Body of pancreas (tissue), 4 donors: ENCODE data around the gene QRICH1. TPM values are rescaled to one million over a fixed set of nuclear protein-coding genes. Genes with fewer than 3 reads are reported as not detected.
A peak's percentile ranks its signal among the peaks of the same experiment; 100 is the strongest.

Experiments used
- ATAC-seq: fragments of 150-250 bp; one replicate; pipeline ENCODE4 v1.9.1; 2016
- DNase-seq, 4 donors: peaks; one replicate each; pipeline ENCODE4 v3.0.0-alpha.2; 2019
- H3K27ac ChIP-seq, 4 donors: fragments of 200-600 bp; sonication (generic); 1 replicate in 3 of 4; 2 replicates in 1 of 4; pipeline versions ENCODE4 v1.5.1 to v1.6.1; 2016 to 2019; ENCODE audit warnings: mild to moderate bottlenecking in 1 of 4, mixed read lengths in 1 of 4, moderate library complexity in 1 of 4
- H3K27me3 ChIP-seq, 2 donors: fragments of 200-600 bp; sonication (generic); one replicate each; pipeline ENCODE4 v1.6.0; 2016; ENCODE audit warnings: mild to moderate bottlenecking in 1 of 2
- H3K36me3 ChIP-seq, 2 donors: fragments of 200-600 bp; sonication (generic); replicated peaks in 1 of 2; 2 replicates each; pipeline ENCODE4 v1.5.1; 2016; ENCODE audit warnings: low read depth in 2 of 2; ENCODE audit not compliant: insufficient read depth in 1 of 2
- H3K4me1 ChIP-seq: fragments of 200-600 bp; sonication (generic); one replicate; pipeline ENCODE4 v1.6.0; 2016
- H3K4me3 ChIP-seq, 2 donors: fragments of 200-600 bp; sonication (generic); 1 replicate in 1 of 2; 2 replicates in 1 of 2; pipeline ENCODE4 v1.5.1; 2016 to 2019
- H3K9me3 ChIP-seq, 3 donors: fragments of 200-600 bp; sonication (generic); 1 replicate in 2 of 3; 2 replicates in 1 of 3; pipeline ENCODE4 v1.5.1; 2016
- POLR2A ChIP-seq, 3 donors: fragments of 450-650 bp; IDR thresholded peaks; one replicate each; pipeline ENCODE4 v1.6.1; 2016; ENCODE audit warnings: antibody characterized with exemption in 3 of 3, mild to moderate bottlenecking in 2 of 3
- WGBS, 2 donors: methylation state at CpG; one replicate each; pipeline ENCODE4 v1.1.5; 2017; 5-methylcytosine and 5-hydroxymethylcytosine counted together
- intact Hi-C: fragments of 100-400 bp; cut with DNase I; formaldehyde crosslinking; loops from one replicate; pipeline ENCODE4 v1.15.1; 2023
- total RNA-seq, 2 donors: library from RNA; depleted of rRNA; stranded (reverse); fragments of >200 nt; gene quantifications; one replicate each; pipeline ENCODE4 v1.1.0, GENCODE V29; 2016
- TF ChIP-seq, protein P1 (sequence below), 7 experiments: fragments of 450-650 bp in 4 of 7; fragments of 200-600 bp in 3 of 7; sonication (generic) in 3 of 7; IDR thresholded peaks; one replicate each; pipeline ENCODE4 v1.5.1; 2016 to 2019; ENCODE audit warnings: antibody characterized with exemption in 7 of 7

QRICH1 gene
- total RNA-seq, 2 donors from 2014 or later = 63.6 to 67.9 TPM

DNA sequence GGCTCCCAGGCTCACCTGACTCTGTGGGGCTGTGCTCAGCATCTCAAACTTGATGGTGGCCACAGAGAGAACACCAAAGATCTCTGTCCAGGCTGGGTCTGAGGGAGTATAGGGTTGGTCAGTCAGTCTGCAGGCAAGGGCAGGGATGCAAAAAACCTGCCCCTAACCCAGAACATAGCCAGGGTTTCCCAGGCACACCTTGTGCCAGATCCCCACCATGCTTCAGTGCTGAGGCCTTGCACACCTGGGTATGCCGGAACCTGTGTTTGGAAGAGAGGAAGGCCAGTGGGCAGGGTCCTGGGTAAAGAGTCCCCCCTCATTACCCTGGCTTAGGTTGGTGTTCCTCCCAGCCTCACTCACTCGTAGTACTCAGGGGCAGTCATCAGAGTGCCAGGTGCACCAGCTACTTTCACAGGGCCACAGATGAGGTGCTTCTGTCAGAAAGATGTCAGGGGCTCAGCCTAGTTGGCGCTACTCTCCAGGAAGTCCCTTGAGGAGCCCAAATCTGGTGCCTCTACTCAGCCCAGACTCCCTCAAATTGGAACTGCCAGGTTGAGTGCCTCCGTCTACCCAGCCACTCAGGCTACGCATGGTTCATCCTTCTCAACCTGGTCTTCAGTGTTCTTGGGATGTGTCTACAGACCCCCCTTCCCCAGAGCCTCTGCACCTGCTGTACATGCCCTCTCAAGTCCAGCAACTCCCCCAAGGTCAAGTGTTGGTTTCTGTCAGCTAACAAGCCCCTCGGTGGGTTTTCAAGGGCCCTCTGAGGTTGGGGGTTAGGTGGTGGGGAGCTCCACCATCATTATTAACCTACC lies 77.2 kb downstream of the QRICH1 start:
- H3K27ac ChIP-seq = peak overlapping the region in 1 of 4 donors; percentile 87
- H3K4me1 ChIP-seq = peaks cover 59% of the 10 kb centered on the region
- no peak for TF ChIP-seq POLR2A (IDR thresholded peaks at IDR 0.05)
- TF ChIP-seq, protein P1, sequence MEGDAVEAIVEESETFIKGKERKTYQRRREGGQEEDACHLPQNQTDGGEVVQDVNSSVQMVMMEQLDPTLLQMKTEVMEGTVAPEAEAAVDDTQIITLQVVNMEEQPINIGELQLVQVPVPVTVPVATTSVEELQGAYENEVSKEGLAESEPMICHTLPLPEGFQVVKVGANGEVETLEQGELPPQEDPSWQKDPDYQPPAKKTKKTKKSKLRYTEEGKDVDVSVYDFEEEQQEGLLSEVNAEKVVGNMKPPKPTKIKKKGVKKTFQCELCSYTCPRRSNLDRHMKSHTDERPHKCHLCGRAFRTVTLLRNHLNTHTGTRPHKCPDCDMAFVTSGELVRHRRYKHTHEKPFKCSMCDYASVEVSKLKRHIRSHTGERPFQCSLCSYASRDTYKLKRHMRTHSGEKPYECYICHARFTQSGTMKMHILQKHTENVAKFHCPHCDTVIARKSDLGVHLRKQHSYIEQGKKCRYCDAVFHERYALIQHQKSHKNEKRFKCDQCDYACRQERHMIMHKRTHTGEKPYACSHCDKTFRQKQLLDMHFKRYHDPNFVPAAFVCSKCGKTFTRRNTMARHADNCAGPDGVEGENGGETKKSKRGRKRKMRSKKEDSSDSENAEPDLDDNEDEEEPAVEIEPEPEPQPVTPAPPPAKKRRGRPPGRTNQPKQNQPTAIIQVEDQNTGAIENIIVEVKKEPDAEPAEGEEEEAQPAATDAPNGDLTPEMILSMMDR (IDR thresholded peaks at IDR 0.05) = no peak
- no peak for DNase-seq
- ATAC-seq = no peak
- H3K4me3 ChIP-seq = no peak overlapping the region
- no peaks in the 10 kb centered on the region for H3K9me3 ChIP-seq
- intact Hi-C loops = no loop called here
- peaks cover 0 to 14% of the 10 kb centered on the region in 2 donors for H3K36me3 ChIP-seq
- no peaks in the 10 kb centered on the region for H3K27me3 ChIP-seq
- 74 to 85% methylated on average over 4 to 6 of the region's 6 CpGs for WGBS, 2 donors

GRCh38 chr3:49015765-49016164 lies 78.1 kb downstream of the QRICH1 start:
- peaks cover 64% of the 10 kb centered on the region for H3K4me1 ChIP-seq

DNA sequence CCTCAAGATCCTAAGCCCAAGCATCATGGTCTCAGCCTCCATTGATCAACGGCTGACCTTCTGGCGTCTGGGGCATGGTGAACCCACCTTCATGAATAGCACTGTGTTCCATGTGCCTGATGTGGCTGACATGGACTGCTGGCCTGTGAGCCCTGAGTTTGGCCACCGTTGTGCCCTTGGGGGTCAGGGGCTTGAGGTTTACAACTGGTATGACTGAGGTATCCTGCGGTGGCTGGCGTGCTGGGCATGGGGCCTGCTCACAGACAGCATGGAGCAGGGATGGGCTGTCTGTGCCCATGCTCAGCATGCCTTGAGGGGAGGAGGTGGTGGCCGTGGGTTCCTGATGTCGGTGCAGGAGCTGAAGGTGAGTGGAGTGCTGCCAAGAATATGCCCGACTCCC lies 78.8 kb downstream of the QRICH1 start:
- Histone ChIP-seq H3K4me1 (peaks cover 58% of the 10 kb centered on the region), H3K9me3 (no peaks in the 10 kb centered on the region), H3K27ac (no peak overlapping the region), H3K27me3 (no peaks in the 10 kb centered on the region), H3K4me3 (no peak overlapping the region), H3K36me3 (peaks cover 0 to 14% of the 10 kb centered on the region in 2 donors)
- WGBS, 2 donors = 74 to 85% methylated on average over 7 to 8 of the region's 8 CpGs
- intact Hi-C loops = no loop called here
- no peak for ATAC-seq
- no peak for TF ChIP-seq POLR2A (IDR thresholded peaks at IDR 0.05)
- TF ChIP-seq, protein P1 (IDR thresholded peaks at IDR 0.05) = no peak
- DNase-seq = no peak

More at GRCh38 chr3:49015765-49016164, 78.1 kb downstream of the QRICH1 start:
- intact Hi-C loops = no loop called here
- Histone ChIP-seq H3K27me3 (no peaks in the 10 kb centered on the region), H3K27ac (no peak overlapping the region), H3K9me3 (no peaks in the 10 kb centered on the region), H3K4me3 (no peak overlapping the region), H3K36me3 (peaks cover 0 to 14% of the 10 kb centered on the region in 2 donors)
- no peak for TF ChIP-seq POLR2A (IDR thresholded peaks at IDR 0.05)
- TF ChIP-seq, protein P1 (IDR thresholded peaks at IDR 0.05) = no peak
- DNase-seq (no peak), ATAC-seq (no peak)
- WGBS, 2 donors = 80 to 86% methylated on average over 6 of the region's 6 CpGs

DNA sequence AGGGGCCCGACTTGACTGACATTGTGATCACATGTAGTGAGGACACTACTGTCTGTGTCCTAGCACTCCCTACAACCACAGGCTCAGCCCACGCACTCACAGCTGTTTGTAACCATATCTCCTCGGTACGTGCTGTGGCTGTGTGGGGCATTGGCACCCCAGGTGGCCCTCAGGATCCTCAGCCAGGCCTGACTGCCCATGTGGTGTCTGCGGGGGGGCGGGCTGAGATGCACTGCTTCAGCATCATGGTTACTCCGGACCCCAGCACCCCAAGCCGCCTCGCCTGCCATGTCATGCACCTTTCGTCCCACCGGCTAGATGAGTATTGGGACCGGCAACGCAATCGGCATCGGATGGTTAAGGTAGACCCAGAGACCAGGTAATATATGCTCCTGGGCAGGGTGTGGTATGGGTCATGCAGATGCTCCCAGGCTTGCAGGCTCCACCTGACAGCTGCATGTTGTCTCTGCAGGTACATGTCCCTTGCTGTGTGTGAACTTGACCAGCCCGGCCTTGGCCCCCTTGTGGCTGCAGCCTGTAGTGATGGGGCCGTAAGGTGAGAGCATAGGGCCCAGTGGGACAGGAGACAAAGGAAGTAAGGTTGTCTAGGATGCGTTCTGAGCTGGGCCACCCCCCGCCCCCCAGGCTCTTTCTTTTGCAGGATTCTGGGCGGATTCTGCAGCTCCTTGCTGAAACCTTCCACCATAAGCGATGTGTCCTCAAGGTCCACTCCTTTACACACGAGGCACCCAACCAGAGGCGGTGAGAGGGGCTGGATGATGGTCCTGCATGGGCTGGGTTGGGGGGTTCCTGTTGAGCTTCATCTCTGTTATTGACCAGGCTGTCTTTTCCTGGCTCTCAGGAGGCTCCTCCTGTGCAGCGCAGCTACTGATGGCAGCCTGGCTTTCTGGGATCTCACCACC lies 79.9 kb downstream of the QRICH1 start:
- no peak overlapping the region for H3K4me3 ChIP-seq
- WGBS, 2 donors = 82 to 92% methylated on average over 12 to 23 of the region's 24 CpGs
- H3K4me1 ChIP-seq = peaks cover 47% of the 10 kb centered on the region
- DNase-seq (peak; percentile 49 to 65 (median 56)), ATAC-seq (peak; percentile 23)
- peaks cover 0 to 14% of the 10 kb centered on the region in 2 donors for H3K36me3 ChIP-seq
- no peaks in the 10 kb centered on the region for H3K9me3 ChIP-seq
- no peaks in the 10 kb centered on the region for H3K27me3 ChIP-seq
- intact Hi-C loops = no loop called here
- H3K27ac ChIP-seq = no peak overlapping the region
- TF ChIP-seq, protein P1 (IDR thresholded peaks at IDR 0.05) = peak in 6 of 7 experiments; percentile 27 to 51 (median 45)
- TF ChIP-seq POLR2A (IDR thresholded peaks at IDR 0.05) = no peak
